Mesendoderm (in vitro differentiated cells): ENCODE results near the gene TRABD2A. TPM values are rescaled to one million over a fixed set of nuclear protein-coding genes. Genes with fewer than 3 reads are reported as not detected.

Source experiments
- DNase-seq: peaks from one replicate; pipeline ENCODE4 v3.0.0; 2013
- H2AK5ac ChIP-seq: 2 replicates; pipeline ENCODE4 v1.6.1; 2013; ENCODE audit warnings: low read length, inconsistent platforms
- H2BK120ac ChIP-seq: 2 replicates; pipeline ENCODE4 v1.6.1; 2013; ENCODE audit warnings: low read depth, mild to moderate bottlenecking, low read length, moderate library complexity, mixed read lengths
- H2BK15ac ChIP-seq: replicated peaks from 2 replicates; pipeline ENCODE4 v1.6.1; 2013; ENCODE audit warnings: low read depth, mild to moderate bottlenecking, moderate library complexity
- H2BK5ac ChIP-seq: 2 replicates; pipeline ENCODE4 v1.6.1; 2013; ENCODE audit warnings: low read length, inconsistent platforms
- H3K18ac ChIP-seq: 2 replicates; pipeline ENCODE4 v1.6.1; 2013; ENCODE audit warnings: mild to moderate bottlenecking, low read length, mixed read lengths
- H3K23ac ChIP-seq: one replicate; pipeline ENCODE4 v1.6.1; 2013; ENCODE audit warnings: low read length
- H3K27ac ChIP-seq: 2 replicates; pipeline ENCODE4 v1.5.1; 2013; ENCODE audit warnings: low read depth, mild to moderate bottlenecking, inconsistent platforms, low read length, moderate library complexity
- H3K27me3 ChIP-seq: 2 replicates; pipeline ENCODE4 v1.6.1; 2013; ENCODE audit warnings: low read length, control low read depth, mild to moderate bottlenecking, inconsistent platforms; ENCODE audit not compliant: insufficient read depth, poor library complexity
- H3K36me3 ChIP-seq: 2 replicates; pipeline ENCODE4 v1.6.1; 2013; ENCODE audit warnings: low read length, inconsistent platforms; ENCODE audit not compliant: control insufficient read depth, insufficient read depth
- H3K4ac ChIP-seq: one replicate; pipeline ENCODE4 v1.6.1; 2013; ENCODE audit warnings: low read depth, mild to moderate bottlenecking, low read length, moderate library complexity
- H3K4me1 ChIP-seq: 2 replicates; pipeline ENCODE4 v1.6.1; 2013; ENCODE audit warnings: low read depth, low read length, inconsistent platforms; ENCODE audit not compliant: control insufficient read depth
- H3K4me2 ChIP-seq: 2 replicates; pipeline ENCODE4 v1.6.1; 2013; ENCODE audit warnings: low read length
- H3K4me3 ChIP-seq: 2 replicates; pipeline ENCODE4 v1.5.1; 2013; ENCODE audit warnings: mild to moderate bottlenecking, low read length
- H3K56ac ChIP-seq: one replicate; pipeline ENCODE4 v1.6.1; 2013; ENCODE audit warnings: low read length
- H3K79me1 ChIP-seq: 2 replicates; pipeline ENCODE4 v1.6.1; 2013; ENCODE audit warnings: low read length, inconsistent platforms
- H3K79me2 ChIP-seq: 2 replicates; pipeline ENCODE4 v1.6.1; 2013; ENCODE audit warnings: mild to moderate bottlenecking, low read length; ENCODE audit not compliant: control insufficient read depth, insufficient read depth
- H3K9ac ChIP-seq: 2 replicates; pipeline ENCODE4 v1.6.1; 2013; ENCODE audit warnings: low read length, inconsistent platforms
- H4K5ac ChIP-seq: one replicate; pipeline ENCODE4 v1.6.1; 2013; ENCODE audit warnings: low read length
- H4K8ac ChIP-seq: one replicate; pipeline ENCODE4 v1.6.1; 2013; ENCODE audit warnings: low read depth, mild to moderate bottlenecking, control low read depth, low read length, moderate library complexity
- WGBS: extraction: QIAGEN DNeasy Blood & Tissue Kit; methylation state at CpG from one replicate; pipeline ENCODE4 v1.1.7; 2013; ENCODE audit warnings: low lambda C conversion rate, missing lambda C conversion rate; ENCODE audit not compliant: insufficient coverage; ENCODE audit errors: extremely low coverage; 5-methylcytosine and 5-hydroxymethylcytosine counted together
- polyA plus RNA-seq, 2 experiments: library from polyadenylated mRNA; stranded (reverse); fragments of 200-250 nt; gene quantifications; one replicate each; pipeline ENCODE4 v1.2.3, GENCODE V29; 2013

Gene TRABD2A
- polyA plus RNA-seq (2013, experiment 1 of 2) = 13.4 TPM
- polyA plus RNA-seq (2013, experiment 2 of 2) = 14.1 TPM

GRCh38 chr2:84880645-84881521, at the start of gene TRABD2A:
Gene TRABD2A, minus strand, starts transcription at chr2:84881084. Its CDS starts 45 bp downstream, at chr2:84881039.
- DNase-seq = peak; percentile 75
- Histone ChIP-seq H3K23ac (peak within 1 kb of the TSS; percentile 24), H3K4me1 (peaks cover 3% of the 10 kb centered on the region), H3K4me2 (peak within 1 kb of the TSS; percentile 96), H2BK5ac (no peak within 1 kb of the TSS), H3K9ac (peak within 1 kb of the TSS; percentile 76), H3K79me2 (no peaks in the 10 kb centered on the region), H3K27me3 (peaks cover 24% of the 10 kb centered on the region), H2BK15ac (no peak within 1 kb of the TSS), H3K56ac (peak within 1 kb of the TSS; percentile 90), H3K18ac (peak within 1 kb of the TSS; percentile 32), H2AK5ac (no peak within 1 kb of the TSS), H2BK120ac (no peak within 1 kb of the TSS), H4K8ac (no peak within 1 kb of the TSS), H3K79me1 (no peaks in the 10 kb centered on the region), H3K4ac (no peak within 1 kb of the TSS), H4K5ac (no peak within 1 kb of the TSS), H3K36me3 (no peaks in the 10 kb centered on the region), H3K4me3 (peak within 1 kb of the TSS; percentile 55), H3K27ac (no peak within 1 kb of the TSS)
- WGBS = no CpG with 5 or more reads among the region's 77 CpGs

DNA sequence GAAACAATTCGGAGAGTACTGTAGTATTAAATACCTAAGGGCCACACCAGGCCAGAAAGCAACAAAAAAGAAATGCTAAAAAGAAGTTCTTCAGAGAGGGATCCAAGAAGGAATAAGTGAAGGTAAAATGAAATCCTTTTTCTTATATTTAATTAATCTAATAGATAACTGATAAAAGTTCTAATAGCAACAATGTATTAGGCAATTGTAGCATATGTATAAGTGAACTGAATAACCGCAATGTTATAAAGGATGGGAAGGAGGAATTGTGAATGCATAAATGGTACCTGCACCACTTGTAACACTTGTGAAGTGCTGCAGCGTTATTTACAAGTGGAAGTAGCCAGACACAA, 46.4 kb upstream of the TRABD2A start:
- Histone ChIP-seq H3K18ac (no peak overlapping the region), H3K4me3 (no peak overlapping the region), H3K27me3 (no peaks in the 10 kb centered on the region), H3K36me3 (no peaks in the 10 kb centered on the region), H2AK5ac (no peak overlapping the region), H3K4me1 (no peaks in the 10 kb centered on the region), H3K23ac (no peak overlapping the region), H2BK15ac (no peak overlapping the region), H2BK120ac (no peak overlapping the region), H3K79me1 (no peaks in the 10 kb centered on the region), H2BK5ac (no peak overlapping the region), H3K9ac (no peak overlapping the region), H4K5ac (no peak overlapping the region), H3K56ac (no peak overlapping the region), H3K4me2 (no peak overlapping the region), H3K4ac (no peak overlapping the region), H3K27ac (no peak overlapping the region), H4K8ac (no peak overlapping the region), H3K79me2 (no peaks in the 10 kb centered on the region)
- DNase-seq = no peak
- WGBS = no CpG with 5 or more reads among the region's 3 CpGs

DNA sequence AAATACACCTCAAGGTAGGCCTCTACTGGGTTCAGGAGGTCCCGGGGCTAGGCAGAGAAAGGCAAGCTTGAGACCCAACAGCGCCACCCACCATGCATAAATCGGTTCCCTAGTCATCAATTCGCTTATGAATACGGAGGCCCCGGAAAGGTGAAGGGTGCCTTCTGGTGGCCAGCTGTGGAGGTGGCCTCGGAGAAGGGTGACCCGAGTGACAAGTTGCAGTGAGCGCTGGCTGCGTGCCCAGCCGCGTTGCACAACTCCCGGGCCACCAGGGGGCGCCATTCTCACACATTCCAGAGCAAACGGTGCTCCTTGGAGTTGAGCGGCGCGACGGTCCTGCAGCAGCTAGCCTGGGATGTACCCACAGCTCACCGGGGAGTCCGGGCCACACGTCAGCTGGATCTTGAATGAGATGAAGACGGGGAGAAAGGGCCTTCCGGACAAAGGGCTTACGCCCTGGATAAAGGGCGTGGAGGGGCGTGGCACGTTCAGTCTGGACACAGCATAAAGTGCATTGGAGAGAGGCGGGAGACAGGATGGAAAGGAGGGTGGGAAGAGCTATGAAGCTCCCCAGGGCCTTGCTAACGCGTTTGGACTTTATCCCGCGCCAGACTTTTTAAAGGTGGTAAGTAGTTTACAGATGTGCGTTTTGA, 45.0 kb upstream of the TRABD2A start:
- Histone ChIP-seq H3K4ac (no peak overlapping the region), H3K79me2 (no peaks in the 10 kb centered on the region), H3K27me3 (no peaks in the 10 kb centered on the region), H3K27ac (no peak overlapping the region), H3K4me2 (peak overlapping the region; percentile 81), H3K79me1 (no peaks in the 10 kb centered on the region), H4K8ac (no peak overlapping the region), H3K18ac (no peak overlapping the region), H4K5ac (no peak overlapping the region), H3K23ac (no peak overlapping the region), H3K56ac (no peak overlapping the region), H3K9ac (no peak overlapping the region), H2AK5ac (no peak overlapping the region), H2BK5ac (no peak overlapping the region), H3K4me3 (no peak overlapping the region), H3K36me3 (no peaks in the 10 kb centered on the region), H3K4me1 (no peaks in the 10 kb centered on the region), H2BK15ac (no peak overlapping the region), H2BK120ac (no peak overlapping the region)
- WGBS = no CpG with 5 or more reads among the region's 34 CpGs
- peak; percentile 98 for DNase-seq

GRCh38 chr2:84925336-84925723, 44.4 kb upstream of the TRABD2A start:
- Histone ChIP-seq H3K4me3 (no peak overlapping the region), H2BK15ac (no peak overlapping the region), H3K23ac (no peak overlapping the region), H3K27me3 (no peaks in the 10 kb centered on the region), H3K36me3 (no peaks in the 10 kb centered on the region), H3K4me2 (no peak overlapping the region), H3K4ac (no peak overlapping the region), H2BK5ac (no peak overlapping the region), H2BK120ac (no peak overlapping the region), H4K5ac (no peak overlapping the region), H3K9ac (no peak overlapping the region), H3K79me1 (no peaks in the 10 kb centered on the region), H3K27ac (no peak overlapping the region), H3K79me2 (no peaks in the 10 kb centered on the region), H3K4me1 (no peaks in the 10 kb centered on the region), H4K8ac (no peak overlapping the region), H2AK5ac (no peak overlapping the region), H3K18ac (no peak overlapping the region), H3K56ac (no peak overlapping the region)
- no peak for DNase-seq
- WGBS = no CpG with 5 or more reads among the region's 2 CpGs

DNA sequence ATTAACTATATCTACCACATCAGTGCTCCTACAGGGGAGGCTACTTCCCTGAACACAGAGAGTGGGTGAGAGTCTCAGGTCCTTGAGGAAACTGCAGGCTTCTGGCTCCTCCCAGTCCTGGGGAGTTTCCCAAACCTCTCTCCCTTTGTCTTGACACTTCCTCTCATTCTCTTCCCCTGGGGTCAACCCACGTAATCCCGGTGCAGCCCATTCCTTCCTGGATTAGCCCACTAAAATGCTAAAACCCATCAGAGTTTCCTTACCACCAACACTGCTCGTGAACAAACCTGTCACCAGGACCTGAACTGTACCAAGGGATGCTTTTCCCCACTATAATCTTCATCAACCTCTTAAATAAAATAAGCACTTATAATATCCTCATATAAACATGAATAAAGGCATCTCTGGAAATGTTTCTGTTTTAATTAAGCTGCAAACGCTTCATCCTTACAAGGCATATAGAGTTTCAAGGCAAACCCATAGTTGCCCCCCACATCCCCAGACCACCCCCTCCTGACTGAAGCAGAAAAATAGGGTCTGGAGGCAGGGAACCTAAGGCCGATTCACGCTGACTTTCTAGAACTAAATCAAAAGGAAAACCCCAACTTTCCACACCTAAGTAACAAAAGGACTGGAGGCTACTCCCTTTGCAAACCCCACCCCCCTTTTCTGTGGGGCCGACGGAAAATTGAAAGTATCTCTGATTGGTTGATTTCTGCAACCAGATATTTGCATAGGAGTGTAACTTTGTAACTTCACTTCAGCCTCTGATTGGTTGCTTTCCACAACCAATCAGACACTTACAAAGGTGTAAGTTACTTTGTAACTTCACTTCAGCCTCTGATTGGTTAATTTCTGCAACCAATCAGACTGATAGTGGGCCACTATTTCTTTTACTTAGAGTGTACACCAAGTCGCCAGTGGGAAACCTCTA, 43.6 kb upstream of the TRABD2A start:
- Histone ChIP-seq H3K36me3 (no peaks in the 10 kb centered on the region), H3K4me1 (no peaks in the 10 kb centered on the region), H3K4me2 (no peak overlapping the region), H3K4ac (no peak overlapping the region), H3K27ac (no peak overlapping the region), H4K8ac (no peak overlapping the region), H3K27me3 (no peaks in the 10 kb centered on the region), H3K23ac (no peak overlapping the region), H2BK120ac (no peak overlapping the region), H3K18ac (no peak overlapping the region), H3K79me2 (no peaks in the 10 kb centered on the region), H3K9ac (no peak overlapping the region), H3K4me3 (no peak overlapping the region), H2AK5ac (no peak overlapping the region), H2BK5ac (no peak overlapping the region), H3K56ac (no peak overlapping the region), H3K79me1 (no peaks in the 10 kb centered on the region), H2BK15ac (no peak overlapping the region), H4K5ac (no peak overlapping the region)
- no CpG with 5 or more reads among the region's 9 CpGs for WGBS
- DNase-seq = peak; percentile 62
